SH-SY5Y (cell line): ENCODE data around the gene ALDH7A1.

Experiments
- GATA2 ChIP-seq: IDR thresholded peaks from 2 replicates; pipeline ENCODE4 v1.6.1; 2011; ENCODE audit warnings: mild to moderate bottlenecking, low read depth, low read length
- GATA3 ChIP-seq: IDR thresholded peaks from 2 replicates; pipeline ENCODE4 v1.6.1; 2011; ENCODE audit warnings: low read depth, mild to moderate bottlenecking, low read length, moderate library complexity

Gene ALDH7A1

GRCh38 chr5:126508962-126509279 is 86.1 kb downstream of the ALDH7A1 start:
- TF ChIP-seq GATA3 (no peak), GATA2 (no peak)

GRCh38 chr5:126508251-126508961 is 86.6 kb downstream of the ALDH7A1 start:
- TF ChIP-seq GATA3 (no peak), GATA2 (no peak)

GRCh38 chr5:126506079-126506478 is 88.9 kb downstream of the ALDH7A1 start:
- no peak for TF ChIP-seq GATA3
- TF ChIP-seq GATA2, result no peak

- no peak for TF ChIP-seq GATA3
- TF ChIP-seq GATA2, result no peak
These were observed 91.4 kb downstream of the ALDH7A1 start for GRCh38 chr5:126503602-126504104.

- TF ChIP-seq GATA3 (no peak), GATA2 (no peak)
These were observed 93.6 kb downstream of the ALDH7A1 start for GRCh38 chr5:126501448-126501847.

- TF ChIP-seq GATA2 (no peak), GATA3 (no peak)
These were observed 95.1 kb downstream of the ALDH7A1 start for GRCh38 chr5:126499853-126500342.

- TF ChIP-seq GATA2, result no peak
- TF ChIP-seq GATA3, result no peak
These were observed 95.7 kb downstream of the ALDH7A1 start for GRCh38 chr5:126499278-126499677.

GRCh38 chr5:126497506-126497905 is 97.5 kb downstream of the ALDH7A1 start:
- TF ChIP-seq GATA2 (no peak), GATA3 (no peak)

GRCh38 chr5:126494393-126494792 is 100.6 kb downstream of the ALDH7A1 start:
- TF ChIP-seq GATA3 (no peak), GATA2 (no peak)

- TF ChIP-seq GATA3 (no peak), GATA2 (no peak)
These were observed 102.1 kb downstream of the ALDH7A1 start for GRCh38 chr5:126492939-126493338.

- TF ChIP-seq GATA2 (no peak), GATA3 (no peak)
These were observed 104.7 kb downstream of the ALDH7A1 start for GRCh38 chr5:126490167-126490940.

- TF ChIP-seq GATA3, result no peak
- no peak for TF ChIP-seq GATA2
These were observed 106.5 kb downstream of the ALDH7A1 start for GRCh38 chr5:126488443-126489065.

- no peak for TF ChIP-seq GATA3
- no peak for TF ChIP-seq GATA2
These were observed 107.4 kb downstream of the ALDH7A1 start for GRCh38 chr5:126487596-126487995.

- TF ChIP-seq GATA3, result no peak
- TF ChIP-seq GATA2, result no peak
These were observed 108.7 kb downstream of the ALDH7A1 start for GRCh38 chr5:126486332-126486731.
